WTC11 (cell line): Measurements from ENCODE around the gene WDR90. TPM values are rescaled to one million over a fixed set of nuclear protein-coding genes. Genes with fewer than 3 reads are reported as not detected.
A peak's percentile ranks its signal among the peaks of the same experiment; 100 is the strongest.

Experiments used
- ATAC-seq: fragments of 200-7000 bp; cut with Tn5 transposase; 2 replicates; pipeline ENCODE4 v1.10.0; 2021; ENCODE audit warnings: mild to moderate bottlenecking, moderate library complexity
- CTCF ChIA-PET: fragments of 300-600 bp; sonication (Branson Sonifier 250); formaldehyde crosslinking; loops from one replicate; lab custom pipeline; 2021; ENCODE audit warnings: antibody characterized with exemption; lab: Charles Lee
- POLR2A ChIA-PET: fragments of 350-600 bp; sonication (Branson Sonifier 250); formaldehyde crosslinking; loops from one replicate; lab custom pipeline; 2021; ENCODE audit warnings: antibody characterized with exemption; lab: Charles Lee
- DNase-seq: peaks from one replicate; pipeline ENCODE4 v3.0.0; 2021; ENCODE audit warnings: low spot score
- H3K27ac Mint-ChIP-seq: 2 replicates; pipeline ENCODE4 v1.8.0; 2021; ENCODE audit warnings: mixed read lengths
- H3K27me3 Mint-ChIP-seq: 2 replicates; pipeline ENCODE4 v1.8.0; 2021; ENCODE audit warnings: low read depth, mild to moderate bottlenecking, moderate library complexity, mixed read lengths
- H3K36me3 Mint-ChIP-seq: 2 replicates; pipeline ENCODE4 v1.8.0; 2021; ENCODE audit warnings: mixed read lengths
- H3K4me1 Mint-ChIP-seq: 2 replicates; pipeline ENCODE4 v1.8.0; 2022; ENCODE audit warnings: mixed read lengths
- H3K4me3 Mint-ChIP-seq: 2 replicates; pipeline ENCODE4 v1.8.0; 2021; ENCODE audit warnings: mild to moderate bottlenecking, moderate library complexity, mixed read lengths
- H3K9me3 Mint-ChIP-seq: 2 replicates; pipeline ENCODE4 v1.8.0; 2021; ENCODE audit warnings: mixed read lengths
- ATF1 ChIP-seq: sonication (generic); formaldehyde crosslinking; IDR thresholded peaks from 2 replicates; pipeline ENCODE4 v1.8.1; 2023; ENCODE audit warnings: mild to moderate bottlenecking, moderate library complexity, missing genetic modification reagents
- ATF6 ChIP-seq: sonication (generic); formaldehyde crosslinking; IDR thresholded peaks from 2 replicates; pipeline ENCODE4 v1.8.1; 2023; ENCODE audit warnings: mild to moderate bottlenecking, missing genetic modification reagents
- CDX4 ChIP-seq: fragments of 250-450 bp; sonication (Bioruptor Pico); IDR thresholded peaks from 2 replicates; pipeline ENCODE4 v1.9.0; 2021; ENCODE audit warnings: moderate library complexity, mild to moderate bottlenecking, inconsistent platforms, borderline replicate concordance
- CREM ChIP-seq: sonication (generic); formaldehyde crosslinking; IDR thresholded peaks from 2 replicates; pipeline ENCODE4 v1.8.1; 2022; ENCODE audit warnings: mild to moderate bottlenecking, missing genetic modification reagents, moderate library complexity
- ETV6 ChIP-seq: sonication (generic); formaldehyde crosslinking; IDR thresholded peaks from 2 replicates; pipeline ENCODE4 v1.8.1; 2022; ENCODE audit warnings: mild to moderate bottlenecking, missing genetic modification reagents
- FOXP1 ChIP-seq: sonication (generic); formaldehyde crosslinking; IDR thresholded peaks from 2 replicates; pipeline ENCODE4 v1.8.0; 2022; ENCODE audit warnings: missing genetic modification reagents, mild to moderate bottlenecking, moderate library complexity, borderline replicate concordance
- GABPB1 ChIP-seq: sonication (generic); formaldehyde crosslinking; IDR thresholded peaks from 2 replicates; pipeline ENCODE4 v1.8.1; 2023; ENCODE audit warnings: mild to moderate bottlenecking, missing genetic modification reagents
- NR3C1 ChIP-seq: sonication (generic); formaldehyde crosslinking; conservative IDR thresholded peaks from 2 replicates; pipeline ENCODE4 v1.8.1; 2023; ENCODE audit warnings: low read depth, mild to moderate bottlenecking, missing genetic modification reagents
- RORB ChIP-seq: fragments of 250-450 bp; sonication (Bioruptor Pico); IDR thresholded peaks from 2 replicates; pipeline ENCODE4 v1.9.0; 2021; ENCODE audit warnings: mild to moderate bottlenecking
- SP1 ChIP-seq: sonication (generic); formaldehyde crosslinking; conservative IDR thresholded peaks from 2 replicates; pipeline ENCODE4 v1.8.1; 2022; ENCODE audit warnings: missing genetic modification reagents
- USF1 ChIP-seq: sonication (generic); formaldehyde crosslinking; IDR thresholded peaks from 2 replicates; pipeline ENCODE4 v1.8.0; 2022; ENCODE audit warnings: mild to moderate bottlenecking, missing genetic modification reagents
- USF2 ChIP-seq: sonication (generic); formaldehyde crosslinking; IDR thresholded peaks from 2 replicates; pipeline ENCODE4 v1.8.1; 2023; ENCODE audit warnings: mild to moderate bottlenecking, missing genetic modification reagents, moderate library complexity
- ZNF138 ChIP-seq: sonication (generic); formaldehyde crosslinking; conservative IDR thresholded peaks from 2 replicates; pipeline ENCODE4 v1.8.1; 2022; ENCODE audit warnings: mild to moderate bottlenecking, moderate library complexity, missing genetic modification reagents
- ZNF219 ChIP-seq: sonication (generic); formaldehyde crosslinking; IDR thresholded peaks from 2 replicates; pipeline ENCODE4 v1.8.0; 2023; ENCODE audit warnings: missing genetic modification reagents, mild to moderate bottlenecking, borderline replicate concordance
- ZNF232 ChIP-seq: sonication (generic); formaldehyde crosslinking; IDR thresholded peaks from 2 replicates; pipeline ENCODE4 v1.8.0; 2022; ENCODE audit warnings: mild to moderate bottlenecking, missing genetic modification reagents
- ZNF423 ChIP-seq: fragments of 250-450 bp; sonication (Bioruptor Pico); IDR thresholded peaks from 2 replicates; pipeline ENCODE4 v2.1.2; 2022; ENCODE audit warnings: mild to moderate bottlenecking, moderate library complexity
- total RNA-seq: library from RNA; stranded (reverse); gene quantifications from 3 replicates; pipeline ENCODE4 v1.2.3, GENCODE V29; 2021
- TF ChIP-seq, protein P1 (sequence below): sonication (generic); formaldehyde crosslinking; IDR thresholded peaks from 2 replicates; pipeline ENCODE4 v1.8.0; 2023; ENCODE audit warnings: missing genetic modification reagents, mild to moderate bottlenecking, borderline replicate concordance

The WDR90 gene
- total RNA-seq, 1 experiment from 2014 or later: 75.8 TPM

- ATAC-seq: peak; percentile 83
- Mint-ChIP-seq H3K9me3 (no peaks in the 10 kb centered on the region), H3K4me3 (peak within 1 kb of the TSS; percentile 59), H3K4me1 (peaks cover 18% of the 10 kb centered on the region), H3K36me3 (peaks cover 3% of the 10 kb centered on the region; the same call in 1 of the 2 replicates), H3K27me3 (no peaks in the 10 kb centered on the region), H3K27ac (peak within 1 kb of the TSS; percentile 41)
- ChIA-PET POLR2A (no interaction called here), CTCF (interaction anchor here (0.9 to 2.7 kb wide), 7 partner anchors 9 to 64 kb away, joined by 3 to 18 read pairs (median 4); partner anchors contain the start of genes NHLRC4, RHBDL1 and WDR90)
- DNase-seq: peak; percentile 85
- TF ChIP-seq, protein P1, sequence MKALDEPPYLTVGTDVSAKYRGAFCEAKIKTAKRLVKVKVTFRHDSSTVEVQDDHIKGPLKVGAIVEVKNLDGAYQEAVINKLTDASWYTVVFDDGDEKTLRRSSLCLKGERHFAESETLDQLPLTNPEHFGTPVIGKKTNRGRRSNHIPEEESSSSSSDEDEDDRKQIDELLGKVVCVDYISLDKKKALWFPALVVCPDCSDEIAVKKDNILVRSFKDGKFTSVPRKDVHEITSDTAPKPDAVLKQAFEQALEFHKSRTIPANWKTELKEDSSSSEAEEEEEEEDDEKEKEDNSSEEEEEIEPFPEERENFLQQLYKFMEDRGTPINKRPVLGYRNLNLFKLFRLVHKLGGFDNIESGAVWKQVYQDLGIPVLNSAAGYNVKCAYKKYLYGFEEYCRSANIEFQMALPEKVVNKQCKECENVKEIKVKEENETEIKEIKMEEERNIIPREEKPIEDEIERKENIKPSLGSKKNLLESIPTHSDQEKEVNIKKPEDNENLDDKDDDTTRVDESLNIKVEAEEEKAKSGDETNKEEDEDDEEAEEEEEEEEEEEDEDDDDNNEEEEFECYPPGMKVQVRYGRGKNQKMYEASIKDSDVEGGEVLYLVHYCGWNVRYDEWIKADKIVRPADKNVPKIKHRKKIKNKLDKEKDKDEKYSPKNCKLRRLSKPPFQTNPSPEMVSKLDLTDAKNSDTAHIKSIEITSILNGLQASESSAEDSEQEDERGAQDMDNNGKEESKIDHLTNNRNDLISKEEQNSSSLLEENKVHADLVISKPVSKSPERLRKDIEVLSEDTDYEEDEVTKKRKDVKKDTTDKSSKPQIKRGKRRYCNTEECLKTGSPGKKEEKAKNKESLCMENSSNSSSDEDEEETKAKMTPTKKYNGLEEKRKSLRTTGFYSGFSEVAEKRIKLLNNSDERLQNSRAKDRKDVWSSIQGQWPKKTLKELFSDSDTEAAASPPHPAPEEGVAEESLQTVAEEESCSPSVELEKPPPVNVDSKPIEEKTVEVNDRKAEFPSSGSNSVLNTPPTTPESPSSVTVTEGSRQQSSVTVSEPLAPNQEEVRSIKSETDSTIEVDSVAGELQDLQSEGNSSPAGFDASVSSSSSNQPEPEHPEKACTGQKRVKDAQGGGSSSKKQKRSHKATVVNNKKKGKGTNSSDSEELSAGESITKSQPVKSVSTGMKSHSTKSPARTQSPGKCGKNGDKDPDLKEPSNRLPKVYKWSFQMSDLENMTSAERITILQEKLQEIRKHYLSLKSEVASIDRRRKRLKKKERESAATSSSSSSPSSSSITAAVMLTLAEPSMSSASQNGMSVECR: peak; percentile 15; the same call in 1 of the 2 replicates
- TF ChIP-seq ATF1: no peak
- TF ChIP-seq FOXP1: peak; percentile 52; the same call in 1 of the 2 replicates
- no peak for TF ChIP-seq ZNF219 (CRISPR knock-in tag)
- TF ChIP-seq CREM (CRISPR knock-in tag): no peak
- peak; percentile 48; the same call in 1 of the 2 replicates for TF ChIP-seq ZNF423 (CRISPR knock-in tag)
- peak; percentile 58 for TF ChIP-seq SP1 (CRISPR knock-in tag)
- 0 out of 2 replicates have a peak, but pooled peaks have one; percentile 21 for TF ChIP-seq NR3C1 (CRISPR knock-in tag)
- peak; percentile 8; the same call in 1 of the 2 replicates for TF ChIP-seq USF1
- TF ChIP-seq ETV6 (CRISPR knock-in tag): 0 out of 2 replicates have a peak, but pooled peaks have one; percentile 60
- TF ChIP-seq ZNF138: 0 out of 2 replicates have a peak, but pooled peaks have one; percentile 14
- peak; percentile 56; the same call in 1 of the 2 replicates for TF ChIP-seq ZNF232 (CRISPR knock-in tag)
- 0 out of 2 replicates have a peak, but pooled peaks have one; percentile 8 for TF ChIP-seq GABPB1 (CRISPR knock-in tag)
These were observed 18.3 kb upstream of the WDR90 start, which contains the start of gene WFIKKN1 for GRCh38 chr16:630815-631405. WFIKKN1 (plus strand) TSS chr16:630985; CDS start chr16:631254, 269 bp downstream.

DNA sequence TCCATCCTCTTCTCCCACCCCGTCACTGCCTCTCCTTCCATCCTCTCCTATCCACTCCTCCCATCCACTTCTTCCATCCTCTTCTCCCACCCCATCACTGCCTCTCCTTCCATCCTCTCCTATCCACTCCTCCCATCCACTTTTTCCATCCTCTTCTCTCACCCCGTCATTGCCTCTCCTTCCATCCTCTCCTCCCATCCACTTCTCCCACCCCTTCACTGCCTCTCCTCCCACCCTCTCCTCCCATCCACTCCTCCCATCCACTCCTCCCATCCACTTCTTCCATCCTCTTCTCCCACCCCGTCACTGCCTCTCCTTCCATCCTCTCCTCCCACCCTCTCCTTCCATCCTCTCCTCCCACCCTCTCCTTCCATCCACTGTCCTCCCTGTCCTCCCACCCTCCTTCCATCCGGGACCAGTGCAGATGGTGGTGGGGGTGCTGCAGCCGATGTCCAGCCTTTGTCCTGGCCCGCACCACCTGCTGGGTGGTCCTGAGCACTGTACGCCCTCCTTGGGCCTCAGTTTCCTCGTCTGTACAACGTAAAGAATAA lies 17.3 kb upstream of the WDR90 start:
- H3K4me1 Mint-ChIP-seq: peaks cover 18% of the 10 kb centered on the region
- POLR2A ChIA-PET: no interaction called here
- peaks cover 4% of the 10 kb centered on the region; the same call in 1 of the 2 replicates for H3K27me3 Mint-ChIP-seq
- TF ChIP-seq CDX4 (CRISPR knock-in tag) (no peak), USF2 (CRISPR knock-in tag) (no peak), RORB (CRISPR knock-in tag) (no peak), ATF6 (no peak)
- H3K9me3 Mint-ChIP-seq: no peaks in the 10 kb centered on the region
- H3K27ac Mint-ChIP-seq: no peak overlapping the region
- H3K4me3 Mint-ChIP-seq: no peak overlapping the region
- CTCF ChIA-PET: interaction anchor here (0.9 to 2.7 kb wide), 4 partner anchors 10 to 31 kb away, joined by 3 to 18 read pairs (median 8); partner anchors contain the start of gene WDR90
- DNase-seq (no peak), ATAC-seq (no peak)
- H3K36me3 Mint-ChIP-seq: no peaks in the 10 kb centered on the region
